HG03432 (cell line): Measurements from ENCODE around the gene SUGP1.
"Not testable (repeated sequence)": the region's sequence is repeated elsewhere in the genome, so short reads cannot be mapped to it uniquely, and the experiment has no call there.

ENCODE experiments used
- ATAC-seq: cut with Tn5 transposase; IDR thresholded peaks from one replicate; pipeline ENCODE4 v1.9.1; 2021; ENCODE audit warnings: mild to moderate bottlenecking, moderate library complexity; ENCODE audit not compliant: unreplicated experiment

Gene SUGP1

GRCh38 chr19:19320361-19321140 is at the start of gene SUGP1, which contains the start of gene MAU2:
SUGP1 (minus strand) TSS chr19:19320509; CDS start chr19:19320496, 13 bp downstream.
MAU2 (plus strand) TSS chr19:19320829; CDS start chr19:19320860, 31 bp downstream.
- peak; percentile 90 for ATAC-seq

DNA sequence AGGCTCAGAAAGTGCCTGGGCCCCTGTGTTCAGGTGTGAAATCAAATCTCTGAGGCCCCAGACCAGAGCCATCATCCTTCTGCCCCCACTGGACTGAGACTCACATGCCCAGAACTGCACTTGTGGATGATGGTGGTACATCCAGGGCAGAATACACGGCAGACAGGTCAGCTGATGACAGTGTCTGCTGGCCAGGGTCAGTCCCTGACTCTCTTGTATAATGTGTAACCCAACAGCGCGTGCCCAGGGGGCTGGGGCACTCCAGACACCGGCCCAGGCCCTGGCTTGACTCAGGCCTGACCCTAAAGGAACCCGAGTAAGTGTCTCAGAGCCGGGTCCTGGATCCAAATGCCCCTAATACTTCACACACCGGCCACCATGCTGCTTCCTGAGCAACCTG is 47.8 kb upstream of the SUGP1 start:
- ATAC-seq = no peak

DNA sequence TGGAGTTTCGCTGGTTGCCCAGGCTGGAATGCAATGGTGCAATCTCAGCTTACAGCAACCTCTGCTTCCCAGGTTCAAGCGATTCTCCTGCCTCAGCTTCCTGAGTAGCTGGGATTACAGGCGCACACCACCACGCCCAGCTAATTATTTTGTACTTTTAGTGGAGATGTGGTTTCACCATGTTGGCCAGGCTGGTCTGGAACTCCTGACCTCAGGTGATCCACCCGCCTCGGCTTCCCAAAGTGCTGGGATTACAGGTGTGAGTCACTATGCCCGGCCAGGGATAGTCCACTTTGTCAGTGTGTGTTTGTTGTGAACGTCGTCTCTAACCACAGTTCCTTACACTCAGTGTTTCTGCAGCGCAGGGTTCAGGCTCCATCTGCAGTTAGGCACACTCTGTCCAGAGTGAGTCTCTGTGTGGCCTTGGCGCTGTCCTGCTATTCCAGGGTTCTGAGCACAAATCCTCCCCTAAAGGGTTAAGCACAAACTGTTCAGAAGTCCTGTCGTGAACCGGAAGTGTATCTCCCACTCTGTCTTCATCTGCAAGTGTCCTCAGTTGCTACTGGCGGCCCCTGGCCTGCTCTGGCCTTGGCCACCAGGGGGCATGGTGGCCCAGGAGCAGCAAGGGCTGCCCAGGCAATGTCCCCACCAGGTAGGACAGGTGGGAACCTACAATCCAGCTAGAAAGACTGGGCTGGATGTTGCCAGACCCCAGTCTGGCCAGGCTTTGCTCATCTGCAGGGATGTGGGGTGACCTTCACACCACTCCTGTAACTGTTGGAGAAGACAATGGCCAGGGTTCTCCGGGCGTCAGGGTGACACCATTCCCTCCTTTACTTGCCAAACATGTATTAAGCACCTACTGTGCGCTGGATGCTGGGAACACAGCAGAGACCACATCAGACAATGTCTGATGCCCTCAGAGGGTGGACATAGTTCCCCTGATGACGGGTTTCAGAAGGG is 46.4 kb upstream of the SUGP1 start:
- peak; percentile 82 for ATAC-seq

- no peak for ATAC-seq
Measured at GRCh38 chr19:19362075-19362474, 41.8 kb upstream of the SUGP1 start.

DNA sequence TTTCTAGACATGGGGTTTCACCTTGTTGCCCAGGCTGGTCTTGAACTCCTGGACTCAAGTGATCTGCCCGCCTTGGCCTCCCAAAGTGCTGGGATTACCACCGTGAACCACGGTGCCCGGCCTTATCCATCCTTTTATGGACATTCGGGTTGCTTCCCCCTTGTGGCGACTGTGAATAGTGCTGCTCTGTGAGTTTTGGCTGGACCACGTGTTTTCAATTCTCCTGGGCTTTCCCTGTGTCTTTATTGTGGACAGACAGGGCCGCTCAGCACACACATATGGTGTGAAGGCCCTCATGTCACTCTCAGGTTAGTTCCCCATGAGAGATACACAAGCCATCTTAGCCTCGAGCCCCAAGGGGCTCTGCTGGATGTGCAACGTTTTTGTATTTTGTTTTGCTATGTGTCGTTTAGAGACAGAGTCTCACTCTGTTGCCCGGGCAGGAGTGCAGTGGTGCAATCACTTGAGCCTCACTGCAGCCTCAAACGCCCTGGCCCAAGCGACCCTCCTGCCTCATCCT is 40.8 kb upstream of the SUGP1 start:
- peak; percentile 66 for ATAC-seq

DNA sequence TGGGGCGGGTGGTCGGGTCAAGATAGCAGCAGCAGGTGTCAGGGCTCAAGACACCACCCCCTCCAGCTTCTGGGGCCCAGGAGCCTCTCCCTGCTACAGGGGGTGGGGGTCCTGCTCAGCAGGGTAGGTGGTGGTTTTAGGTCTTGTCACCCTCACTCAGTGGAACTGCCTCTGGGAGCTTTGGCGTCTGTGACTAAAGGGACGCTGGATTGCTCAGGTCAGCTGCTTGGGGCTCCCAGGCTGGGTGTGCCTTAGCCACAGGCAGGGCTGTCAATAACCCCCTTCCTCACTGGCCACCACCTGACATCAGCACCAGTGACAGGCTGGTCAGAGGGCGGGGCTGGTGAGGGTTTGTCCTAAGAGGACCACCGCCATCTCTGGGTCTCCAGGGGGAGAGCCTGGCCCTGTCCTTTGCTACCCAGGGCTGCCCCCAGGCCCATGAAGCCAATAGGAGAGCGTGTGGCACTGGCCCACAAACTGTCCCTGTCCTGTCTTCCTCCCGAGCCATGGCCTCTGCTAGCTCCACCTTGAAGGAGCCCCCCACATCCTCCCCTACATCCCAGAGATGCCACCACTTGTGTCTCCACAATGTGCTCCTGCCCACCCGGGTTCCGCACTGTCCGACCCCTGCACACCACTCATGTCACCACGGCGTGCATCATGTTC is 36.7 kb upstream of the SUGP1 start:
- no peak for ATAC-seq

DNA sequence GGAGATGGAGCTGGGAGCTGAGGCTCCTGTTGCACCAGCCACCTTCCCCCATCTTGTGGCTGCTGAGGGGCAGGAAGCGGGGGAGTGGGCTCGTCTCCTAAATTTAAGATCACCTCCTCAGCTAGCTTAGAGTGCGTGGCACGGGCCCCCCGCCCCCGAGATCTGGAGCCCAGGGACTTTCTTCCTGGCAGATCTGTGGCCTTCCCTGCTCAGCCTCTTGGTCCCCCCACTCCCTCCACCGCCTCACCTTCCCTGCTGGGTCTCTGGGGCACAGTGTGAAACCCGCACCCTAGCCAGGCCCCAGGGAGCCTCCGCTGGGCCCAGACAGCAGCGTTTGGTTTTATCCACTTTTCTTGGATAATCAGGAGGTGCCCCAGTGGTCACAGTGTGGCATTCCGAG is 36.2 kb upstream of the SUGP1 start:
- no peak for ATAC-seq

GRCh38 chr19:19355606-19356139 is 35.4 kb upstream of the SUGP1 start:
- ATAC-seq = no peak

GRCh38 chr19:19354932-19355331 is 34.6 kb upstream of the SUGP1 start:
- ATAC-seq = no peak

- no peak for ATAC-seq
Measured at GRCh38 chr19:19354007-19354406, 33.7 kb upstream of the SUGP1 start.

- ATAC-seq = no peak
Measured at GRCh38 chr19:19352823-19353222, 32.5 kb upstream of the SUGP1 start.

DNA sequence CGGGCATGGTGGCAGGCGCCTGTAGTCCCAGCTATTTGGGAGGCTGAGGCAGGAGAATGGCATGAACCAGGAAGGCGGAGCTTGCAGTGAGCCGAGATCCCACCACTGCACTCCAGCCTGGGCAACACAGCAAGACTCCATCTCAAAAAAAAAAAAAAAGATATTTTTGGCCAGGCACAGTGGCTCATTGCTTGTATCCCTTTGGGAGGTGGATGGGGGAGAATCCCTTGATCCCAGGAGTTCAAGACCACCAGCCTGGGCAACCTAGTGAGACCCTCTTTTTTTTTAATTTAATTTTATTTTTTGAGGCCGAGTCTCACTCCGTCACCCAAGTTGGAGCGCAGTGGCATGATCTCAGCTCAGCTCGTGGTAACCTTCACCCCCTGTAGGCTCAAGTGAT is 30.4 kb upstream of the SUGP1 start:
- ATAC-seq = not testable (repeated sequence)

GRCh38 chr19:19349365-19349764 is 29.1 kb upstream of the SUGP1 start:
- ATAC-seq = no peak

- no peak for ATAC-seq
Measured at GRCh38 chr19:19348266-19348665, 28.0 kb upstream of the SUGP1 start.

DNA sequence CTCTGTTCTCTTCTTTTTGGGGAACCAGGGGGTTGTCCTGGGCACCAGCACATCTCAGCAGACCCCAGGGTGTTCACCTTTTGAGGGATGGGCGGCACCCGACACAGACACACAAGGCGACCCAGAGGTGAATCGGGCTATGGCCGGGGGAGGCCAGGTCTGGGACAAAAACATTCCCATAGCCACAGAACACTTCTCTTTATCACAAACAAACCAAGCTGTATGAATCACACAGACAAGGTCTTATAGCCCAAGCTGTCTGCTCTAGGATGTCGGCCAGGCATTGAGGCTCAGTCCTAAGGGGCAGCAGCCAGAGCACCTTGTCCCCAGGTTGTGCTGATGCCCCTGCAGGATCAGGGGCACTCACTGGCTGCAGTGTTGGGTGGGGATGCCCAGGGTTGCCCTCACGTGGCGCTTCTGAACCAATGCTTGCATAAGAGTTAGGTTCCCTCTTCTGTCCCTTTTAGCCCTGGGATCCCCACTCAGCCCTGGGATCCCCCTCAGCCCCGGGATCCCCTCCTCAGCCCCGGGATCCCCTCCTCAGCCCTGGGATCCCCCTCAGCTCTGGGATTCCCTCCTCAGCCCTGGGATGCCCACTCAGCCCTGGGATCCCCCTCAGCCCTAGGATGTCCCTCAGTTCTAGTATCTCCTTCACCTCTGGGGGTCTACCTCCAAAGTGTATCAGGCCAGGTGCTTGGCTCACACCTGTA is 27.2 kb upstream of the SUGP1 start:
- ATAC-seq = no peak

DNA sequence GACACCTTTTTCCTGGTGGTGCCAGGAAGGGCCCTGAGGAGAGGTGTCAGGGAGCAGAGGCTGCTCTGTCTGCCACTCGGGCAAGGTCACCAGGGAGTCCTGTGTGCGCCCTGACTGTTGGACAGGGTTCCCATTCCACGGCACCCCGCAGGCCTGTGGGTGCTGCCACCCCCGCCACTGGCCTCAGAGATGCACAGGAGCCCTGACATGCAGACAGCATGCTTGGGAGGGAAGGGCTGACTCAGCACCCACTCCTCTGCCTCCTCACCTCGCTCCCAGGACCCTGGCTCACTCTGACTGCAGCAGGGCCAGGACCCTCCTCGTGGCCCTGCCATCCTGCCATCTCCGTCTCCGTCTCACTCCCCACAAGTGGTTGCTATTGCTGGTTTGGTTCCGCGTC is 25.7 kb upstream of the SUGP1 start:
- no peak for ATAC-seq

GRCh38 chr19:19345232-19345631 is 24.9 kb upstream of the SUGP1 start:
- no peak for ATAC-seq

DNA sequence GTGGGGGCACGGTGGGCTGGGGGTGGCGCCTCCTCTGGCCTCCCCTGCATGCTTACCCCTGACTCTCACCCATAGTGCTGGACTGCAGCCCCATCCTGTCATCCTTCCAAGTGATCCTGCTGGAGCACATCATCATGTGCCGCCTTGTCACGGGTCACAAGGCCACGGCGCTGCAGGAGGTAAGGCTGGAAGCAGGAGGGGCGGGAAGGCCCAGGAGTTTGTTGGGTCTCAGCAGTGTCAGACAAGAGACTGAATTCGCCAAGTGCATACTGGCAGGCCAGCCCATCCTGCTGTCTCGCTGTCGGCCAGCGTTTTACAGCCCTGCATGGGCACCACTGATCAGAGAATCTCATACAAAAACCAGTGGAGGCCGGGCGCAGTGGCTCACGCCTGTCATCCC is 23.5 kb upstream of the SUGP1 start:
- ATAC-seq = no peak

DNA sequence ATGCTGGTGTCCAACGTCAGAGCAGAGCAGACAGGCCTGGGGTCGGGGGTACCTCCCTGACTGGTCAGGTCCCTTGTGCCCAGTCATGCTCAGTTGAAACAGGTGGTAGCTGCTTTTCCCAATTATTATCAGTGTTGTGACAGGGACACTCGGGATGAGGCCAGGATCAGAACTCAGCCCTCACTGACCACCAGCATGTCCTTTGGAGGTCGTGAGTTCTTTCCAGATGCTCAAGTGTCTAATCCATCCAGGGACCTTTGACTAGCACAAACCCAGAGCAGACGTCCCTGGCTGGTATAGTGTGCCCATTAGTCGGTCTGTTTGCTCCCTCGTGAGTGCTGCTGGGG is 22.7 kb upstream of the SUGP1 start:
- no peak for ATAC-seq
